Measurements from ENCODE around the gene CD247. TPM values are rescaled to one million over a fixed set of nuclear protein-coding genes. Genes with fewer than 3 reads are reported as not detected.

Gene CD247
- total and polyA plus RNA-seq, 10 of the 15 experiments (the other 5 are each of a cell fraction or from before 2014, with no cell fraction given), result 0.10 to 0.77 (median 0.30) TPM

- H3K9ac ChIP-seq (ENCODE audit: control insufficient read depth, insufficient read depth, low read length), result peak overlapping the region; percentile 51; the same call in 1 of the 2 replicates
- H3K27me3 ChIP-seq (replicated peaks in 1 of 2; ENCODE audit: control insufficient read depth in 2 of 2, insufficient read depth in 2 of 2, low read length in 1 of 2), result peaks cover 0 to 3% of the 10 kb centered on the region in 2 experiments; a peak in 1 of 4 replicates
- H3K79me2 ChIP-seq (ENCODE audit: control insufficient read depth, insufficient read depth, low read length), result no peaks in the 10 kb centered on the region
- peak overlapping the region; percentile 82 for H2AFZ ChIP-seq (ENCODE audit: control insufficient read depth, low read depth, low read length)
- H3K27ac ChIP-seq (ENCODE audit: control insufficient read depth, insufficient read depth), result no peak overlapping the region
- POLR2A ChIA-PET, result no interaction called here
- H4K20me1 ChIP-seq (ENCODE audit: control insufficient read depth, insufficient read depth), result no peaks in the 10 kb centered on the region
- SMC1A ChIA-PET (ENCODE audit: uncharacterized antibody, unreplicated experiment), result interaction anchor here (0.6 to 2.3 kb wide), 5 partner anchors 95 to 530 kb away, joined by 3 to 12 read pairs (median 4); no protein-coding TSS in a partner anchor
- H3K4me1 ChIP-seq (ENCODE audit: control insufficient read depth, insufficient read depth, low read length), result peaks cover 8% of the 10 kb centered on the region
- no peaks in the 10 kb centered on the region for H3K36me3 ChIP-seq (ENCODE audit: control insufficient read depth in 2 of 2, insufficient read depth in 2 of 2, low read length in 1 of 2)
- peak overlapping the region; percentile 42; the same call in 1 of the 2 replicates for H3K4me3 ChIP-seq
- H3K9me3 ChIP-seq (replicated peaks; ENCODE audit: control insufficient read depth, insufficient read depth, low read length), result no peaks in the 10 kb centered on the region; the same call in 2 of the 3 replicates
- WGBS (ENCODE audit: insufficient coverage, insufficient replicate concordance, low lambda C conversion rate, missing lambda C conversion rate), result 4% methylated on average over 49 of the region's 49 CpGs
- peak overlapping the region; percentile 95 for H3K4me2 ChIP-seq (ENCODE audit: control insufficient read depth, insufficient read depth)
- peak; percentile 64 for ATAC-seq
- in situ Hi-C loops (cut with MboI) (no loop called here), intact Hi-C loops (cut with micrococcal nuclease; ENCODE audit: unreplicated experiment) (no loop called here)
- RAD21 ChIA-PET (ENCODE audit: unreplicated experiment), result interaction anchor here (0.6 to 2.6 kb wide), 5 partner anchors 15 to 174 kb away, joined by 3 to 10 read pairs (median 7); no protein-coding TSS in a partner anchor
- no peak for FAIRE-seq
- DNase-seq (ENCODE audit: low read depth, low spot score), result no peak
- BruUV-seq (replicated peaks), result no TSS peak
- CTCF ChIA-PET, result interaction anchor here (0.6 to 5.5 kb wide), 9 partner anchors 30 to 389 kb away, joined by 3 to 55 read pairs (median 3); partner anchors contain the start of gene POU2F1
- no peak for TF ChIP-seq JUND (IDR thresholded peaks at IDR 0.05; ENCODE audit: low read depth, low read length)
- 0 out of 2 replicates have a peak, but pooled peaks have one; percentile 28 for TF ChIP-seq NRF1 (conservative IDR thresholded peaks at IDR 0.05; ENCODE audit: low read depth, low read length)
- no peak for TF ChIP-seq ZNF384 (IDR thresholded peaks at IDR 0.05; ENCODE audit: borderline replicate concordance, low read depth, low read length)
- TF ChIP-seq RCOR1 (conservative IDR thresholded peaks at IDR 0.05; ENCODE audit: low read depth, low read length), result no peak
- no peak for TF ChIP-seq SIX5 (IDR thresholded peaks at IDR 0.05; ENCODE audit: low read depth, low read length, severe bottlenecking)
- 0 out of 2 replicates have a peak, but pooled peaks have one; percentile 17 for TF ChIP-seq E2F4 (IDR thresholded peaks at IDR 0.05; ENCODE audit: low read depth, low read length)
- TF ChIP-seq ZNF622 (IDR thresholded peaks at IDR 0.05), result no peak
- no peak for TF ChIP-seq NR2C1 (IDR thresholded peaks at IDR 0.05)
- TF ChIP-seq FOXK2 (IDR thresholded peaks at IDR 0.05), result no peak
- TF ChIP-seq SUZ12 (IDR thresholded peaks at IDR 0.05; ENCODE audit: unreplicated experiment), result no peak
- TF ChIP-seq SMAD5 (IDR thresholded peaks at IDR 0.05; ENCODE audit: low read depth), result no peak
- no peak for TF ChIP-seq NBN (IDR thresholded peaks at IDR 0.05)
- TF ChIP-seq RB1 (IDR thresholded peaks at IDR 0.05; ENCODE audit: borderline replicate concordance), result no peak
- TF ChIP-seq ATF7 (IDR thresholded peaks at IDR 0.05; ENCODE audit: low read depth), result no peak
- no peak for TF ChIP-seq BCL3 (IDR thresholded peaks at IDR 0.05; ENCODE audit: borderline replicate concordance, insufficient read depth, low read depth, low read length, poor library complexity, severe bottlenecking)
- no peak for TF ChIP-seq BCLAF1 (IDR thresholded peaks at IDR 0.05)
- TF ChIP-seq BCL11A (IDR thresholded peaks at IDR 0.05; ENCODE audit: low read depth, low read length), result no peak
- TF ChIP-seq NR2F1 (conservative IDR thresholded peaks at IDR 0.05), result no peak
- no peak for TF ChIP-seq PAX8 (IDR thresholded peaks at IDR 0.05)
- no peak for TF ChIP-seq TAF1 (IDR thresholded peaks at IDR 0.05; ENCODE audit: borderline replicate concordance, low read depth, low read length)
Observed at GRCh38 chr1:167439301-167439988, 78.9 kb downstream of the CD247 start.
